ENCODE data around the gene WDFY2. TPM values are rescaled to one million over a fixed set of nuclear protein-coding genes. Genes with fewer than 3 reads are reported as not detected.

WDFY2 gene
- total and polyA plus RNA-seq, 10 of the 15 experiments (the other 5 are each of a cell fraction or from before 2014, with no cell fraction given): 2.1 to 13.0 (median 8.1) TPM

DNA sequence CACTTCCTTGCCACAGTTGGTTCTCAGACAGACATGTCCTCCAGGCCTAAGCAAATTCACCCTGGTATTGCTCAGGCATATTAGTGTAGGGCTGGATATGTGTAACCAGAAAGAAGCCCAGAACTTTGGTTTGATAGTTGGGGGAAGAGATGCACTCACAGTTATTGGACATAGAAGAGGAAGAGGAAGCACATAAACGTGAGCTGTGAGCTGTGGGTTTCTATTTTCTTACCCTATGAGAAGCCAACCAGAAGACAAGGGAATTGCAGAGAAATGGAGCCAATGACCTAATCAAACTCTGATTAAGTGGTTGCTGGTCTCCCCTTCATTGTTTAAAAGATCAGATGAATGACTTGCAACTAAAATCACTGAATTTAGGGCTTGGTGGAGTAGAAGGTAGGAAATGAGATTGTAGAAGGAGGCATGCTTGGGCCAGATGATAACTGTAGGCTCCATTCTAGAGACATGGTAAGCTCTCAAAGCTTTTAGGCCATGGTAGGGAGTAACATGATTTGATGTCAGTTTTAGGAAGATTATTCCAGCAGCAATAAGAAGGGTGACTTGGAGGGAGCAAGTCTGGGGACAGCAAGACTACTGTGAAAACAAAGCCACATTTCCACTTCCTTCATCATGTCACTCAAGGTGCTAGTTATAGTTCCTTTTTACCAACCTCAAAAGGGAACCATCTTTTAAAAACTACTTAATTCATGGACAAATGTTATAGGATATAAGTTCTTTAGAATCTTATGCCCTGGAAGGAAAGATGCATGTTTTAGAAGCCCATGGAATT lies 24.1 kb upstream of the WDFY2 start:
- BruUV-seq (replicated peaks): no TSS peak
- Histone ChIP-seq H3K9me3 (replicated peaks; ENCODE audit: control insufficient read depth, insufficient read depth, low read length) (no peaks in the 10 kb centered on the region; the same call in 2 of the 3 replicates), H3K27me3 (replicated peaks in 1 of 2; ENCODE audit: control insufficient read depth in 2 of 2, insufficient read depth in 2 of 2, low read length in 1 of 2) (no peaks in the 10 kb centered on the region), H3K36me3 (ENCODE audit: control insufficient read depth in 2 of 2, insufficient read depth in 2 of 2, low read length in 1 of 2) (no peaks in the 10 kb centered on the region), H3K4me3 (no peak overlapping the region), H3K4me1 (ENCODE audit: control insufficient read depth, insufficient read depth, low read length) (peaks cover 31% of the 10 kb centered on the region), H3K27ac (ENCODE audit: control insufficient read depth, insufficient read depth) (peak overlapping the region; percentile 27; the same call in 1 of the 2 replicates), H3K4me2 (ENCODE audit: control insufficient read depth, insufficient read depth) (peak overlapping the region; percentile 5), H2AFZ (ENCODE audit: control insufficient read depth, low read depth, low read length) (peak overlapping the region; percentile 45), H4K20me1 (ENCODE audit: control insufficient read depth, insufficient read depth) (no peaks in the 10 kb centered on the region), H3K9ac (ENCODE audit: control insufficient read depth, insufficient read depth, low read length) (no peak overlapping the region), H3K79me2 (ENCODE audit: control insufficient read depth, insufficient read depth, low read length) (no peaks in the 10 kb centered on the region)
- CTCF ChIA-PET: interaction anchor here (1.1 kb wide), 1 partner anchor 26 kb away, joined by 3 read pairs; no protein-coding TSS in a partner anchor
- WGBS (ENCODE audit: insufficient coverage, insufficient replicate concordance, low lambda C conversion rate, missing lambda C conversion rate): 0% methylated on average over 1 of the region's 1 CpG
- ATAC-seq (peak; percentile 31; the same call in 2 of the 3 replicates), FAIRE-seq (no peak), DNase-seq (ENCODE audit: low read depth, low spot score) (no peak)
- SMC1A ChIA-PET (ENCODE audit: uncharacterized antibody, unreplicated experiment): interaction anchor here (0.7 to 3.5 kb wide), 4 partner anchors 9 to 234 kb away, joined by 3 to 27 read pairs (median 4); no protein-coding TSS in a partner anchor
- POLR2A ChIA-PET: no interaction called here
- RAD21 ChIA-PET (ENCODE audit: unreplicated experiment): interaction anchor here (1.0 kb wide), 1 partner anchor 22 kb away, joined by 3 read pairs; no protein-coding TSS in a partner anchor
- intact Hi-C loops (cut with micrococcal nuclease; ENCODE audit: unreplicated experiment) (loop anchor here (5.0 kb wide), 1 partner anchor 108 kb away; the partner anchor contains the start of gene INTS6), in situ Hi-C loops (cut with MboI) (no loop called here)
- no peak for TF ChIP-seq ZNF217 (IDR thresholded peaks at IDR 0.05)
- peak; percentile 67 for TF ChIP-seq SPI1 (IDR thresholded peaks at IDR 0.05; ENCODE audit: borderline replicate concordance, insufficient read depth, low read depth, low read length)
- TF ChIP-seq HDAC6 (IDR thresholded peaks at IDR 0.05; ENCODE audit: unreplicated experiment): no peak
- TF ChIP-seq, protein P1, sequence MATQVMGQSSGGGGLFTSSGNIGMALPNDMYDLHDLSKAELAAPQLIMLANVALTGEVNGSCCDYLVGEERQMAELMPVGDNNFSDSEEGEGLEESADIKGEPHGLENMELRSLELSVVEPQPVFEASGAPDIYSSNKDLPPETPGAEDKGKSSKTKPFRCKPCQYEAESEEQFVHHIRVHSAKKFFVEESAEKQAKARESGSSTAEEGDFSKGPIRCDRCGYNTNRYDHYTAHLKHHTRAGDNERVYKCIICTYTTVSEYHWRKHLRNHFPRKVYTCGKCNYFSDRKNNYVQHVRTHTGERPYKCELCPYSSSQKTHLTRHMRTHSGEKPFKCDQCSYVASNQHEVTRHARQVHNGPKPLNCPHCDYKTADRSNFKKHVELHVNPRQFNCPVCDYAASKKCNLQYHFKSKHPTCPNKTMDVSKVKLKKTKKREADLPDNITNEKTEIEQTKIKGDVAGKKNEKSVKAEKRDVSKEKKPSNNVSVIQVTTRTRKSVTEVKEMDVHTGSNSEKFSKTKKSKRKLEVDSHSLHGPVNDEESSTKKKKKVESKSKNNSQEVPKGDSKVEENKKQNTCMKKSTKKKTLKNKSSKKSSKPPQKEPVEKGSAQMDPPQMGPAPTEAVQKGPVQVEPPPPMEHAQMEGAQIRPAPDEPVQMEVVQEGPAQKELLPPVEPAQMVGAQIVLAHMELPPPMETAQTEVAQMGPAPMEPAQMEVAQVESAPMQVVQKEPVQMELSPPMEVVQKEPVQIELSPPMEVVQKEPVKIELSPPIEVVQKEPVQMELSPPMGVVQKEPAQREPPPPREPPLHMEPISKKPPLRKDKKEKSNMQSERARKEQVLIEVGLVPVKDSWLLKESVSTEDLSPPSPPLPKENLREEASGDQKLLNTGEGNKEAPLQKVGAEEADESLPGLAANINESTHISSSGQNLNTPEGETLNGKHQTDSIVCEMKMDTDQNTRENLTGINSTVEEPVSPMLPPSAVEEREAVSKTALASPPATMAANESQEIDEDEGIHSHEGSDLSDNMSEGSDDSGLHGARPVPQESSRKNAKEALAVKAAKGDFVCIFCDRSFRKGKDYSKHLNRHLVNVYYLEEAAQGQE (IDR thresholded peaks at IDR 0.05; ENCODE audit: low read depth, low read length): no peak
- TF ChIP-seq SREBF1 (IDR thresholded peaks at IDR 0.05; ENCODE audit: low read length): no peak
- no peak for TF ChIP-seq E2F8 (IDR thresholded peaks at IDR 0.05; ENCODE audit: low read depth, partially characterized antibody)
- TF ChIP-seq, protein P2, sequence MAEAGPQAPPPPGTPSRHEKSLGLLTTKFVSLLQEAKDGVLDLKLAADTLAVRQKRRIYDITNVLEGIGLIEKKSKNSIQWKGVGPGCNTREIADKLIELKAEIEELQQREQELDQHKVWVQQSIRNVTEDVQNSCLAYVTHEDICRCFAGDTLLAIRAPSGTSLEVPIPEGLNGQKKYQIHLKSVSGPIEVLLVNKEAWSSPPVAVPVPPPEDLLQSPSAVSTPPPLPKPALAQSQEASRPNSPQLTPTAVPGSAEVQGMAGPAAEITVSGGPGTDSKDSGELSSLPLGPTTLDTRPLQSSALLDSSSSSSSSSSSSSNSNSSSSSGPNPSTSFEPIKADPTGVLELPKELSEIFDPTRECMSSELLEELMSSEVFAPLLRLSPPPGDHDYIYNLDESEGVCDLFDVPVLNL (IDR thresholded peaks at IDR 0.05; ENCODE audit: low read depth, low read length): no peak
- TF ChIP-seq IKZF1 (conservative IDR thresholded peaks at IDR 0.05): peak; percentile 46; the same call in 1 of the 2 replicates
- no peak for TF ChIP-seq FOXK2 (IDR thresholded peaks at IDR 0.05)
- TF ChIP-seq MXI1 (IDR thresholded peaks at IDR 0.05; ENCODE audit: low read depth, low read length): no peak
- TF ChIP-seq, protein P3, sequence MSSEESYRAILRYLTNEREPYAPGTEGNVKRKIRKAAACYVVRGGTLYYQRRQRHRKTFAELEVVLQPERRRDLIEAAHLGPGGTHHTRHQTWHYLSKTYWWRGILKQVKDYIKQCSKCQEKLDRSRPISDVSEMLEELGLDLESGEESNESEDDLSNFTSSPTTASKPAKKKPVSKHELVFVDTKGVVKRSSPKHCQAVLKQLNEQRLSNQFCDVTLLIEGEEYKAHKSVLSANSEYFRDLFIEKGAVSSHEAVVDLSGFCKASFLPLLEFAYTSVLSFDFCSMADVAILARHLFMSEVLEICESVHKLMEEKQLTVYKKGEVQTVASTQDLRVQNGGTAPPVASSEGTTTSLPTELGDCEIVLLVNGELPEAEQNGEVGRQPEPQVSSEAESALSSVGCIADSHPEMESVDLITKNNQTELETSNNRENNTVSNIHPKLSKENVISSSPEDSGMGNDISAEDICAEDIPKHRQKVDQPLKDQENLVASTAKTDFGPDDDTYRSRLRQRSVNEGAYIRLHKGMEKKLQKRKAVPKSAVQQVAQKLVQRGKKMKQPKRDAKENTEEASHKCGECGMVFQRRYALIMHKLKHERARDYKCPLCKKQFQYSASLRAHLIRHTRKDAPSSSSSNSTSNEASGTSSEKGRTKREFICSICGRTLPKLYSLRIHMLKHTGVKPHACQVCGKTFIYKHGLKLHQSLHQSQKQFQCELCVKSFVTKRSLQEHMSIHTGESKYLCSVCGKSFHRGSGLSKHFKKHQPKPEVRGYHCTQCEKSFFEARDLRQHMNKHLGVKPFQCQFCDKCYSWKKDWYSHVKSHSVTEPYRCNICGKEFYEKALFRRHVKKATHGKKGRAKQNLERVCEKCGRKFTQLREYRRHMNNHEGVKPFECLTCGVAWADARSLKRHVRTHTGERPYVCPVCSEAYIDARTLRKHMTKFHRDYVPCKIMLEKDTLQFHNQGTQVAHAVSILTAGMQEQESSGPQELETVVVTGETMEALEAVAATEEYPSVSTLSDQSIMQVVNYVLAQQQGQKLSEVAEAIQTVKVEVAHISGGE (CRISPR knock-in tag; IDR thresholded peaks at IDR 0.05): no peak
- TF ChIP-seq POLR2A (IDR thresholded peaks at IDR 0.05; ENCODE audit: low read depth, low read length): no peak

Measured in GM12878 (cell line).